A549 (cell line): ENCODE results near the gene ACAT2.

ENCODE experiments used
- EP300 ChIP-seq, 2 experiments: fragments of >200 bp; sonication (Bioruptor Twin); formaldehyde crosslinking; IDR thresholded peaks; 2 replicates in 1 of 2; 3 replicates in 1 of 2; pipeline ENCODE4 v1.6.1; 2016 to 2017
- HMGXB4 ChIP-seq: fragments of 250-450 bp; sonication (Bioruptor Pico); IDR thresholded peaks from 2 replicates; pipeline ENCODE4 v1.5.0; 2021; ENCODE audit warnings: mild to moderate bottlenecking, moderate library complexity, borderline replicate concordance
- KDM1A ChIP-seq: fragments of 200-600 bp; sonication (generic); IDR thresholded peaks from 2 replicates; pipeline ENCODE4 v1.6.1; 2016; ENCODE audit warnings: low read depth, mild to moderate bottlenecking
- MAX ChIP-seq: IDR thresholded peaks from 2 replicates; pipeline ENCODE4 v1.6.1; 2012
- MAZ ChIP-seq: fragments of 150-350 bp; IDR thresholded peaks from 2 replicates; pipeline ENCODE4 v1.6.1; 2014; ENCODE audit warnings: antibody characterized with exemption, low read depth, low read length, borderline replicate concordance
- POLR2A ChIP-seq: IDR thresholded peaks from 2 replicates; pipeline ENCODE4 v1.6.1; 2012; ENCODE audit warnings: mild to moderate bottlenecking, low read length
- RAD21 ChIP-seq, 2 experiments: fragments of >200 bp in 1 of 2; sonication (Bioruptor Twin) in 1 of 2; formaldehyde crosslinking in 1 of 2; IDR thresholded peaks in 1 of 2; conservative IDR thresholded peaks in 1 of 2; 2 replicates in 1 of 2; 3 replicates in 1 of 2; pipeline ENCODE4 v1.6.1; 2012 to 2018; ENCODE audit warnings: inconsistent platforms in 1 of 2
- USF2 ChIP-seq: fragments of 450-650 bp; IDR thresholded peaks from 2 replicates; pipeline ENCODE4 v1.6.1; 2014; ENCODE audit warnings: antibody characterized with exemption
- TF ChIP-seq, protein P1 (sequence below): fragments of >200 bp; sonication (Bioruptor Twin); formaldehyde crosslinking; IDR thresholded peaks from 3 replicates; pipeline ENCODE4 v1.5.1; 2016

GRCh38 chr6:159722655-159723054 is 39.2 kb upstream of the ACAT2 start:
- TF ChIP-seq POLR2A (no peak), MAX (no peak), KDM1A (no peak), RAD21 (conservative IDR thresholded peaks at IDR 0.05 in 1 of 2, IDR thresholded peaks at IDR 0.05 in 1 of 2) (no peak), MAZ (no peak), HMGXB4 (CRISPR knock-in tag) (no peak), USF2 (no peak), EP300 (IDR thresholded peaks at IDR 0.05) (no peak)
- TF ChIP-seq, protein P1, sequence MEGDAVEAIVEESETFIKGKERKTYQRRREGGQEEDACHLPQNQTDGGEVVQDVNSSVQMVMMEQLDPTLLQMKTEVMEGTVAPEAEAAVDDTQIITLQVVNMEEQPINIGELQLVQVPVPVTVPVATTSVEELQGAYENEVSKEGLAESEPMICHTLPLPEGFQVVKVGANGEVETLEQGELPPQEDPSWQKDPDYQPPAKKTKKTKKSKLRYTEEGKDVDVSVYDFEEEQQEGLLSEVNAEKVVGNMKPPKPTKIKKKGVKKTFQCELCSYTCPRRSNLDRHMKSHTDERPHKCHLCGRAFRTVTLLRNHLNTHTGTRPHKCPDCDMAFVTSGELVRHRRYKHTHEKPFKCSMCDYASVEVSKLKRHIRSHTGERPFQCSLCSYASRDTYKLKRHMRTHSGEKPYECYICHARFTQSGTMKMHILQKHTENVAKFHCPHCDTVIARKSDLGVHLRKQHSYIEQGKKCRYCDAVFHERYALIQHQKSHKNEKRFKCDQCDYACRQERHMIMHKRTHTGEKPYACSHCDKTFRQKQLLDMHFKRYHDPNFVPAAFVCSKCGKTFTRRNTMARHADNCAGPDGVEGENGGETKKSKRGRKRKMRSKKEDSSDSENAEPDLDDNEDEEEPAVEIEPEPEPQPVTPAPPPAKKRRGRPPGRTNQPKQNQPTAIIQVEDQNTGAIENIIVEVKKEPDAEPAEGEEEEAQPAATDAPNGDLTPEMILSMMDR = no peak
